ENCODE data around the gene ABCA13. TPM values are rescaled to one million over a fixed set of nuclear protein-coding genes. Genes with fewer than 3 reads are reported as not detected.

The ABCA13 gene
- total RNA-seq, 1 experiment from 2014 or later, result not detected

GRCh38 chr7:48691788-48692187, 520.5 kb downstream of the ABCA13 start:
- Histone ChIP-seq H3K9ac (ENCODE audit: low read length) (no peak overlapping the region), H3K79me2 (ENCODE audit: insufficient read depth, low read length) (no peaks in the 10 kb centered on the region), H3K36me3 (ENCODE audit: control insufficient read depth in 1 of 2, insufficient read depth in 2 of 2, low read length in 2 of 2) (no peaks in the 10 kb centered on the region), H3K4me2 (ENCODE audit: low read length) (no peak overlapping the region), H4K20me1 (ENCODE audit: insufficient read depth) (no peaks in the 10 kb centered on the region), H3K4me3 (replicated peaks in 1 of 2; ENCODE audit: low read depth in 1 of 2, low read length in 2 of 2) (no peak overlapping the region), H3K9me2 (ENCODE audit: insufficient read depth) (no peaks in the 10 kb centered on the region), H3K27me3 (ENCODE audit: insufficient read depth, low read length) (no peaks in the 10 kb centered on the region), H2AFZ (ENCODE audit: low read depth, low read length, poor library complexity, severe bottlenecking) (no peak overlapping the region), H3K9me3 (ENCODE audit: control insufficient read depth in 1 of 2, insufficient read depth in 1 of 2, low read depth in 1 of 2, low read length in 2 of 2) (peaks cover 3 to 14% of the 10 kb centered on the region in 2 experiments; a peak in 3 of 4 replicates), H3K27ac (ENCODE audit: low read depth, low read length) (no peak overlapping the region), H3K4me1 (ENCODE audit: control insufficient read depth in 1 of 2, insufficient read depth in 2 of 2, low read length in 2 of 2) (no peaks in the 10 kb centered on the region)
- TF ChIP-seq ATF3 (IDR thresholded peaks at IDR 0.05) (no peak), YY1 (IDR thresholded peaks at IDR 0.05; ENCODE audit: extremely low read depth, insufficient replicate concordance, low read depth, low read length) (no peak), SRF (IDR thresholded peaks at IDR 0.05; ENCODE audit: low read depth) (no peak), CBX3 (IDR thresholded peaks at IDR 0.05; ENCODE audit: low read depth) (no peak), EZH2phosphoT487 (IDR thresholded peaks at IDR 0.05; ENCODE audit: borderline replicate concordance) (no peak), REST (IDR thresholded peaks at IDR 0.05; ENCODE audit: low read depth) (no peak), ZFX (IDR thresholded peaks at IDR 0.05) (no peak), SIN3A (IDR thresholded peaks at IDR 0.05; ENCODE audit: low read depth) (no peak), FOSL1 (IDR thresholded peaks at IDR 0.05; ENCODE audit: low read depth) (no peak)
- intact Hi-C loops (cut with micrococcal nuclease), result no loop called here
- DNase-seq (ENCODE audit: low read depth, low spot score) (no peak), ATAC-seq (no peak)
- RAD21 ChIA-PET (ENCODE audit: low non-redundant PET in 1 of 2, low total read pairs in 2 of 2, uncharacterized antibody in 2 of 2, unreplicated experiment in 2 of 2), result no interaction called here
- CTCF ChIA-PET, result no interaction called here
- POLR2A ChIA-PET, result no interaction called here
- no TSS peak for BruUV-seq (replicated peaks)

Other genes with a start within 250 kb of the ABCA13 start
- 0.17 TPM for gene PKD1L1, start 223.0 kb upstream of the ABCA13 start, total RNA-seq (2021; ENCODE audit: unreplicated experiment)
- gene HUS1, start 191.8 kb upstream of the ABCA13 start, total RNA-seq (2021; ENCODE audit: unreplicated experiment), result 30.0 TPM
- gene SUN3, start 142.4 kb upstream of the ABCA13 start, total RNA-seq (2021; ENCODE audit: unreplicated experiment), result 4.5 TPM
- gene C7orf57, start 135.9 kb upstream of the ABCA13 start, total RNA-seq (2021; ENCODE audit: unreplicated experiment), result 0.15 TPM
- gene UPP1, start 82.2 kb upstream of the ABCA13 start, total RNA-seq (2021; ENCODE audit: unreplicated experiment), result 42.7 TPM